Neutrophil (primary cell): ENCODE data around the gene ELMO3.

Source experiments
- H3K27ac ChIP-seq: fragments of 200-600 bp; sonication (generic); 2 replicates; pipeline ENCODE4 v1.5.1; 2016; ENCODE audit warnings: mild to moderate bottlenecking, moderate library complexity
- H3K27me3 ChIP-seq: fragments of 200-600 bp; sonication (generic); 2 replicates; pipeline ENCODE4 v1.6.0; 2016; ENCODE audit warnings: mild to moderate bottlenecking
- H3K36me3 ChIP-seq: fragments of 200-600 bp; sonication (generic); 2 replicates; pipeline ENCODE4 v1.5.1; 2017
- H3K4me1 ChIP-seq, 2 experiments: fragments of 200-600 bp in 1 of 2; sonication (generic) in 1 of 2; 1 replicate in 1 of 2; 2 replicates in 1 of 2; pipeline versions ENCODE4 v1.5.1 to v1.6.1; 2013 to 2016; ENCODE audit warnings: low read depth in 1 of 2, low read length in 1 of 2, mild to moderate bottlenecking in 1 of 2, moderate library complexity in 1 of 2; ENCODE audit not compliant: control insufficient read depth in 1 of 2, insufficient read depth in 1 of 2
- H3K4me3 ChIP-seq, 2 experiments: fragments of 200-600 bp in 1 of 2; sonication (generic) in 1 of 2; 1 replicate in 1 of 2; 2 replicates in 1 of 2; pipeline ENCODE4 v1.5.1; 2013 to 2016; ENCODE audit warnings: low read depth in 1 of 2, low read length in 1 of 2, mild to moderate bottlenecking in 1 of 2, moderate library complexity in 1 of 2
- H3K9me3 ChIP-seq: fragments of 200-600 bp; sonication (generic); 2 replicates; pipeline ENCODE4 v1.5.1; 2016
- CTCF ChIP-seq: fragments of 200-600 bp; sonication (generic); IDR thresholded peaks from 2 replicates; pipeline ENCODE4 v1.5.1; 2016; ENCODE audit warnings: antibody characterized with exemption

The ELMO3 gene

GRCh38 chr16:67163164-67163998 lies 35.5 kb upstream of the ELMO3 start:
- no peaks in the 10 kb centered on the region for H3K9me3 ChIP-seq
- peaks cover 48 to 71% of the 10 kb centered on the region in 2 experiments for H3K4me1 ChIP-seq
- H3K36me3 ChIP-seq: no peaks in the 10 kb centered on the region
- peak overlapping the region in 1 of 2 experiments; percentile 55 for H3K4me3 ChIP-seq
- peaks cover 74% of the 10 kb centered on the region for H3K27me3 ChIP-seq
- no peak overlapping the region for H3K27ac ChIP-seq
- TF ChIP-seq CTCF: no peak

GRCh38 chr16:67163999-67164558 lies 34.9 kb upstream of the ELMO3 start:
- H3K27me3 ChIP-seq: peaks cover 81% of the 10 kb centered on the region
- peak overlapping the region in 1 of 2 experiments; percentile 55 for H3K4me3 ChIP-seq
- no peak for TF ChIP-seq CTCF
- no peak overlapping the region for H3K27ac ChIP-seq
- H3K4me1 ChIP-seq: peaks cover 41 to 64% of the 10 kb centered on the region in 2 experiments
- no peaks in the 10 kb centered on the region for H3K9me3 ChIP-seq
- H3K36me3 ChIP-seq: no peaks in the 10 kb centered on the region

- H3K4me3 ChIP-seq: peak within 1 kb of the TSS in 1 of 2 experiments; percentile 55
- no peak within 1 kb of the TSS for H3K27ac ChIP-seq
- no peaks in the 10 kb centered on the region for H3K9me3 ChIP-seq
- peaks cover 87% of the 10 kb centered on the region for H3K27me3 ChIP-seq
- H3K36me3 ChIP-seq: no peaks in the 10 kb centered on the region
- no peak for TF ChIP-seq CTCF
- peaks cover 39 to 61% of the 10 kb centered on the region in 2 experiments for H3K4me1 ChIP-seq
These were observed 34.3 kb upstream of the ELMO3 start, which contains the start of gene HSF4 for GRCh38 chr16:67164599-67165061. TSS of gene HSF4 (plus strand) at chr16:67164745. CDS start at chr16:67164812, 67 bp downstream.

GRCh38 chr16:67165121-67166078 lies 33.5 kb upstream of the ELMO3 start:
- TF ChIP-seq CTCF: no peak
- Histone ChIP-seq H3K4me3 (no peak overlapping the region), H3K27me3 (peaks cover 95% of the 10 kb centered on the region), H3K36me3 (no peaks in the 10 kb centered on the region), H3K4me1 (peaks cover 39 to 59% of the 10 kb centered on the region in 2 experiments), H3K27ac (no peak overlapping the region), H3K9me3 (no peaks in the 10 kb centered on the region)

GRCh38 chr16:67166110-67166547 lies 32.8 kb upstream of the ELMO3 start:
- TF ChIP-seq CTCF: no peak
- H3K36me3 ChIP-seq: no peaks in the 10 kb centered on the region
- H3K27ac ChIP-seq: no peak overlapping the region
- H3K4me1 ChIP-seq: peaks cover 32 to 56% of the 10 kb centered on the region in 2 experiments
- no peaks in the 10 kb centered on the region for H3K9me3 ChIP-seq
- H3K4me3 ChIP-seq: no peak overlapping the region
- H3K27me3 ChIP-seq: peaks cover 100% of the 10 kb centered on the region
